Measurements from ENCODE around the gene TREX2.

TREX2 gene

GRCh38 chrX:153475271-153475670 is 29.4 kb upstream of the TREX2 start:
- DNase-seq: no peak

GRCh38 chrX:153474718-153475117 is 28.9 kb upstream of the TREX2 start:
- no peak for DNase-seq

GRCh38 chrX:153474266-153474665 is 28.4 kb upstream of the TREX2 start:
- DNase-seq: no peak

- DNase-seq: no peak
These were observed 27.3 kb upstream of the TREX2 start for GRCh38 chrX:153473126-153473525.

GRCh38 chrX:153471663-153472280 is 25.9 kb upstream of the TREX2 start:
- no peak for DNase-seq

- peak; percentile 74 for DNase-seq
These were observed 24.8 kb upstream of the TREX2 start, which contains the start of gene HAUS7 for GRCh38 chrX:153470411-153471363. TSS of gene HAUS7 (minus strand) at chrX:153470576. CDS start at chrX:153470557, 19 bp downstream.

- DNase-seq: no peak
These were observed 24.1 kb upstream of the TREX2 start for GRCh38 chrX:153469811-153470410.

- DNase-seq: no peak
These were observed 22.2 kb upstream of the TREX2 start for GRCh38 chrX:153468008-153468580.

- DNase-seq: no peak
These were observed 20.0 kb upstream of the TREX2 start for GRCh38 chrX:153465691-153466380.

- no peak for DNase-seq
These were observed 18.3 kb upstream of the TREX2 start for GRCh38 chrX:153464116-153464515.

GRCh38 chrX:153463556-153463955 is 17.7 kb upstream of the TREX2 start:
- no peak for DNase-seq

- no peak for DNase-seq
These were observed 17.2 kb upstream of the TREX2 start for GRCh38 chrX:153463031-153463430.

- no peak for DNase-seq
These were observed 16.4 kb upstream of the TREX2 start for GRCh38 chrX:153462291-153462690.

- DNase-seq: no peak
These were observed 15.0 kb upstream of the TREX2 start for GRCh38 chrX:153460826-153461225.

GRCh38 chrX:153459986-153460385 is 14.1 kb upstream of the TREX2 start:
- DNase-seq: no peak

GRCh38 chrX:153458476-153458875 is 12.6 kb upstream of the TREX2 start:
- DNase-seq: no peak

- no peak for DNase-seq
These were observed 12.1 kb upstream of the TREX2 start for GRCh38 chrX:153457827-153458466.

- DNase-seq: no peak
These were observed 11.4 kb upstream of the TREX2 start for GRCh38 chrX:153457136-153457825.

GRCh38 chrX:153456704-153457103 is 10.8 kb upstream of the TREX2 start:
- no peak for DNase-seq

GRCh38 chrX:153456161-153456560 is 10.3 kb upstream of the TREX2 start:
- DNase-seq: no peak

GRCh38 chrX:153455571-153455970 is 9.7 kb upstream of the TREX2 start:
- DNase-seq: no peak
